Measurements from ENCODE around the gene PVALEF. TPM values are rescaled to one million over a fixed set of nuclear protein-coding genes. Genes with fewer than 3 reads are reported as not detected.

Gene PVALEF
- total and polyA plus RNA-seq, 2 donors (not counting 3 experiments of a cell fraction or from before 2014, with no cell fraction given), result not detected

GRCh38 chr17:81231121-81231645 is 65.9 kb downstream of the PVALEF start:
- no TSS peak for BruUV-seq (replicated peaks)
- no peaks in the 10 kb centered on the region for H3K9me3 ChIP-seq (replicated peaks; ENCODE audit: control insufficient read depth, insufficient read depth, low read length)
- POLR2A ChIA-PET, result no interaction called here
- CTCF ChIA-PET, result no interaction called here
- TF ChIP-seq POLR2AphosphoS5 (IDR thresholded peaks at IDR 0.05; ENCODE audit: insufficient read depth, low read depth, low read length), result no peak
- H3K27me3 ChIP-seq (ENCODE audit: control insufficient read depth in 2 of 2, insufficient read depth in 2 of 2, low read length in 2 of 2), result no peaks in the 10 kb centered on the region
- H4K20me1 ChIP-seq (replicated peaks; ENCODE audit: control insufficient read depth, extremely low read depth, insufficient read depth, low read length), result no peaks in the 10 kb centered on the region
- no peak overlapping the region for H2AFZ ChIP-seq (ENCODE audit: low read depth, low read length)
- FAIRE-seq (no peak), DNase-seq (ENCODE audit: low read depth, low spot score) (no peak)
- no peak overlapping the region for H3K4me3 ChIP-seq (replicated peaks in 1 of 3; ENCODE audit: insufficient read depth in 1 of 3, low read depth in 1 of 3, low read length in 3 of 3)
- no peak overlapping the region for H3K9ac ChIP-seq (replicated peaks; ENCODE audit: extremely low read depth, insufficient read depth, low read length)
- no peaks in the 10 kb centered on the region for H3K4me1 ChIP-seq (ENCODE audit: control insufficient read depth, extremely low read depth, insufficient read depth, low read length)
- H3K4me2 ChIP-seq (ENCODE audit: insufficient read depth, low read length), result no peak overlapping the region
- no peaks in the 10 kb centered on the region for H3K9me1 ChIP-seq (replicated peaks; ENCODE audit: control insufficient read depth, extremely low read depth, insufficient read depth, low read length)
- dilution Hi-C loops (cut with MboI; ENCODE audit: extremely low pct_ligation_motif_present, low sequenced_read_pairs) (no loop called here), intact Hi-C loops (cut with micrococcal nuclease) (no loop called here)
- H3K79me2 ChIP-seq (ENCODE audit: control insufficient read depth, insufficient read depth, low read length), result no peaks in the 10 kb centered on the region
- no peak overlapping the region for H3K27ac ChIP-seq (ENCODE audit: insufficient read depth, low read depth, low read length)
- peaks cover 0 to 41% of the 10 kb centered on the region in 2 experiments for H3K36me3 ChIP-seq (ENCODE audit: control insufficient read depth in 2 of 2, extremely low read depth in 1 of 2, insufficient read depth in 2 of 2, low read length in 2 of 2)

GRCh38 chr17:81231766-81232581 is 66.7 kb downstream of the PVALEF start:
- H3K4me1 ChIP-seq (ENCODE audit: control insufficient read depth, extremely low read depth, insufficient read depth, low read length), result no peaks in the 10 kb centered on the region
- H3K9ac ChIP-seq (replicated peaks; ENCODE audit: extremely low read depth, insufficient read depth, low read length), result no peak overlapping the region

More at GRCh38 chr17:81231766-81232581, 66.7 kb downstream of the PVALEF start:
- no peak overlapping the region for H3K4me3 ChIP-seq (replicated peaks in 1 of 3; ENCODE audit: insufficient read depth in 1 of 3, low read depth in 1 of 3, low read length in 3 of 3)
- H3K27ac ChIP-seq (ENCODE audit: insufficient read depth, low read depth, low read length), result no peak overlapping the region
- ChIA-PET POLR2A (interaction anchor here (0.6 kb wide), 1 partner anchor 129 kb away, joined by 4 read pairs; no protein-coding TSS in a partner anchor), CTCF (interaction anchor here (1.2 kb wide), 2 partner anchors 9 to 89 kb away, joined by 3 read pairs; partner anchors contain the start of gene CEP131)
- H4K20me1 ChIP-seq (replicated peaks; ENCODE audit: control insufficient read depth, extremely low read depth, insufficient read depth, low read length), result no peaks in the 10 kb centered on the region
- dilution Hi-C loops (cut with MboI; ENCODE audit: extremely low pct_ligation_motif_present, low sequenced_read_pairs) (no loop called here), intact Hi-C loops (cut with micrococcal nuclease) (no loop called here)
- peaks cover 0 to 41% of the 10 kb centered on the region in 2 experiments for H3K36me3 ChIP-seq (ENCODE audit: control insufficient read depth in 2 of 2, extremely low read depth in 1 of 2, insufficient read depth in 2 of 2, low read length in 2 of 2)
- no TSS peak for BruUV-seq (replicated peaks)
- no peak for FAIRE-seq
- no peak overlapping the region for H2AFZ ChIP-seq (ENCODE audit: low read depth, low read length)
- no peak overlapping the region for H3K4me2 ChIP-seq (ENCODE audit: insufficient read depth, low read length)
- DNase-seq (ENCODE audit: low read depth, low spot score), result no peak
- no peaks in the 10 kb centered on the region for H3K9me1 ChIP-seq (replicated peaks; ENCODE audit: control insufficient read depth, extremely low read depth, insufficient read depth, low read length)
- no peaks in the 10 kb centered on the region for H3K79me2 ChIP-seq (ENCODE audit: control insufficient read depth, insufficient read depth, low read length)
- H3K27me3 ChIP-seq (ENCODE audit: control insufficient read depth in 2 of 2, insufficient read depth in 2 of 2, low read length in 2 of 2), result no peaks in the 10 kb centered on the region
- TF ChIP-seq GATA2 (IDR thresholded peaks at IDR 0.05; ENCODE audit: insufficient read depth, insufficient read length, low read depth, low read length) (no peak), JUN (IDR thresholded peaks at IDR 0.05; ENCODE audit: borderline replicate concordance, insufficient read depth, insufficient read length, low read depth) (no peak), POLR2A (IDR thresholded peaks at IDR 0.05; ENCODE audit: low read depth, low read length) (no peak), FOS (IDR thresholded peaks at IDR 0.05; ENCODE audit: borderline replicate concordance, insufficient read depth, low read length) (no peak), EZH2 (IDR thresholded peaks at IDR 0.05; ENCODE audit: borderline replicate concordance, low read depth, low read length, severe bottlenecking) (no peak), CTCF (IDR thresholded peaks at IDR 0.05; ENCODE audit: extremely low read depth in 1 of 2, insufficient read depth in 1 of 2, low read depth in 1 of 2, low read length in 2 of 2) (no peak), MYC (IDR thresholded peaks at IDR 0.05; ENCODE audit: low read depth, low read length) (no peak), MAX (IDR thresholded peaks at IDR 0.05; ENCODE audit: insufficient read depth, insufficient read length) (no peak), POLR2AphosphoS5 (IDR thresholded peaks at IDR 0.05; ENCODE audit: insufficient read depth, low read depth, low read length) (no peak)
- H3K9me3 ChIP-seq (replicated peaks; ENCODE audit: control insufficient read depth, insufficient read depth, low read length), result no peaks in the 10 kb centered on the region
